ENCODE results near the gene ITPRID1.

ITPRID1 gene

DNA sequence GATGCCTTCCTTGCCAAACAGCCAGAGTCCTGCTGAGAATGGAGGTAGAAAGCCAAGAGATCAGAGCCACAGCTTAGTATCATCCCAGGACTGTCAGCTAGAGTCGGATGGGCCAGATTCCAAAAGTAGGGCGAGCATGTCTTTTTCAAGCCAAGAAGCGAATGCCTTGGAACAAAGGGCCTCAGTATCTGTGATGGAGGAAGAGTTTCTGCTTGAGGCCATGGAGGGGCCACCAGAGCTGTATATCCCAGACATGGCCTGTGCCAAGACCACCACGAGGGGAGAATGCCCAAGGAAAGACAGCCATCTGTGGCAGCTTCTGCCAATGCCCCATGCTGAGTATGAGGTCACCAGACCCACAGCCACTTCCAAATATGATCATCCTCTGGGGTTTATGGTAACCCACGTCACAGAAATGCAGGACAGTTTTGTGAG, 128.8 kb downstream of the ITPRID1 start:
- DNase-seq: no peak

DNA sequence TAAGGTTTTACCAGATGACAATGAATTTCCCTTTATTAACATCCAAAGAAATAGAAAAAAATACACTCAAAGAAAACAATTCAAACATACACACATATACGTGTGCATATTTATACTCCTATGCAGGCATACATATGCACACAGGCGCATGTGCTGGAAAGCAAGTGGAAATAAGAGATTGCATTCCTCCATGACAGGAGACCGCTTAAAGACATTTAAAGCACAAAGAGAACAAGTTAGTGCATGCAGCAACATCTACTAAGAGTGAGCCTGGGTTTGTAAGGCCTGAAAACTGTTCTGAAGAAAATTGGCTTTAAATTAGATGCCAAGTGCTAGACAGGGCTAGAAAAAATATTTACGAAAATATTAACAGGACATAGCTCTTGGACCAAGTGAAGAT, 133.1 kb downstream of the ITPRID1 start:
- no peak for DNase-seq

DNA sequence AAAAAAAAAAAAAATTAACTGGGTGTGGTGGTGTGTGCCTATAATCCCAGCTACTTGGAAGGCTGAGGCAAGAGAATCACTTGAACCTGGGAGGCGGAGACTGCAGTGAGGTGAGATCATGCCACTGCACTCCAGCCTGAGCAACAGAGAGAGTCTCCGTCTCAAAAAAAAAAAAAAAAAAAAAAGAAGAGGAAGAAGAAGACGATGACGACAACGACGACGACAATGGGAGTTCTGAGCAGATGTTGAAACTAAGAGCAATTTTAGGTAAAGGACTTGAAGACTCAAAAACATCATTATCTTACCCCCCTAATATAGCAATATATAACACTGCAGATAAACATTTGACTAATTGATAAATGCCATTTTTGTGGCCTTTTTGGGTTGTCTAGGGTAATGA, 133.6 kb downstream of the ITPRID1 start:
- DNase-seq: no peak

DNA sequence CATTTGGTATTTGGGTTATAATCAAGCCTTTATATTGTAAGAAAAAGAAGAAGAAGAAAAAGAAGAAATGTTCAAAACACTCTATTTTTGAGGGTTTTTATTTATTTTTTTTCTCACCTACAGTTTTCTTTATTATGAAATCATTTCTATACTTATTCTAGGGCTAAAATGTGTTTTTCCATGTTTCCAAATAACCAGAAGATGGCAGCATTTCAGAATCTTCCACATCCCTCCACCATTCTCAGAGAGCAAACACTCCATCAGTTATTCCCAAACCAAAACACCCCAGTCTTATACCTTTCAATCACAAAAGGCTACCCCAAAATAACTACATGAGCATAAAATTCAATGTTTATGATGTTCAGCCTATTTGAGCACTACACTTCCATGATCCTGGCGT, 134.4 kb downstream of the ITPRID1 start:
- DNase-seq: no peak

DNA sequence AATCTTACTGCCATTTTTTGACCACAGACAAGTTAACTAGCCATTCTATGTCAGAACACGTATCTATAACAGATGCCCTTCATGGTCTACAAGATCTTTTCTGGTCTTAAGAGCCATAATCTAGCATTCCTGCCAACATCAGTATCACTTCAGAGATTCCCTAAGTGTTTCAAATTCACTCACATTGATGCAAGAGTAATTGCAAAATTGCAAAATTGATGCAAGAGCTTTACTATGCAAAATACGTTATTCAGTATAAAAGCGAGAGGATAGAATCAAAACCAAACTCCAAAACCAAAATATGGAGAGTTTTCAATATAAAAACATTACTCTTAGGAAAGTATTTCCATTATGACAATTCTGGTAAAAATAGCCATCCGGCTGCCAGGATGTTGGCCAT, 135.0 kb downstream of the ITPRID1 start:
- DNase-seq: no peak

DNA sequence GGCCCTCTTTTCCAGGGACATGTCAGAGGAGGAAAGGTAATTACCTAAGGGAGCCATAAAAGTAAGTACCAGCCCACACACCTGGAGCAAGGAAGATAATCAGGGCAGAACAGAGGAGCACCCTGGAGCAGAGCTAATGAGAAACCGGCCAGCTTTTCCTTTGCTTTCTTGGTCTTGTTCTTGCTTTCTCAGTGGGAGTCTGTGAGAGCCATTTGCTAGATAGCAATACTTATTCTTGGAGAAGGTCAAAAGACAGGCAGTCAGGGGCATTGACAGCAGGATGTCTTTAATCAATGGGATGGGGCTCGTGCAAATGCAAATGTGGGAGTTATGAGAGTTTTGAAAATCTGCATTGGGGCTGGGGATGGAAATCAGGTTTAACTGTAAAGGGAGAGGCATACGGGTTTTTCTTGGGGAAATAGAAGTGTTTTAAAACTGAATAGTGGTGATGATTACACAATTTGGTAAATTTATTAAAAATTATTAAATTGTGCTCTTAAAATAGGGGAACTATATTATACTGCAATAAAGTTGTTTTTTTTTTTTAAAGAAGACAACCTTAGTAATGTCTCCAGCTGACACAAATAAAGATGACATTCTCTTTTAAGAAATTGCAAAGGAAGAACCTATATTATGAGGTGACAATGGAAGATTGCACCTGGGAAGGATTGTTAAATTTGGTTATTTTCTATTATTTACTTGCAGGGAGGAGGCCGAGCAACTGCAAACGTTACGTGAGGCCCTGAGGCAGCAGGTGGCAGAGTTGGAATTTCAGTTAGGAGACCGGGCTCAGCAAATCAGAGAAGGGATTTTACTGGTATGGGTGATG, 137.6 kb downstream of the ITPRID1 start:
- DNase-seq: no peak

DNA sequence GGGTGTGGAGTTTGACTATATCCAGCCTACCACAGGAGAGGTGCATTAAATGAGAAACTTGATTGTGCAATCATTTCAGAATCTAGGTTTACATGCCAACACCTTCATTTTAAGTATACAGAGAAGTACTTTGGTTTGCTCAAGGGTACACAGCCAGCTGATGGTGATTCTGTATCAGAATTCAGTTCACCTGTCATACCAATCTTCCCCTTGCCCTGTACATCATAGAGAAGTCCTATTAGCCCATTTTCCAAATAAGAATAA, 138.1 kb downstream of the ITPRID1 start:
- no peak for DNase-seq

DNA sequence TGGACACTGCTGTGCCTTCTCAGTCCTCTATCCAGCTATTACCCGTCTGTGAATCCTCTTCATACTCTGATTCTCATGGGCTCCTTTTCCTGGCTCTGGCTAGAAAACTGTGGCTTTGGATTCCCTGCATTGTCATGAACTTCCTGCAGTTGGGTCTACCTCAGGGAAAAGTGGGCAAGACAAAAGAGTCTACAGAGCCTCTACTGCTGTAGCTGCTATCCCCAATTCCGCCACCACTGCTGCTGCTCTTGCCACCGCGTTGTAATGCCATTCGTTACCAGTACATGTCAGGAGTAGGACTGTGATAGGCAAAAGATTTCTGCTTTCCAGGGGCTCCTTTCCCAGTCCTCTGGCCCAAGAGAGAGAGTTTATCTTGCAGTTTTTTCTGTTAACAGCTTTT, 149.2 kb downstream of the ITPRID1 start:
- no peak for DNase-seq

DNA sequence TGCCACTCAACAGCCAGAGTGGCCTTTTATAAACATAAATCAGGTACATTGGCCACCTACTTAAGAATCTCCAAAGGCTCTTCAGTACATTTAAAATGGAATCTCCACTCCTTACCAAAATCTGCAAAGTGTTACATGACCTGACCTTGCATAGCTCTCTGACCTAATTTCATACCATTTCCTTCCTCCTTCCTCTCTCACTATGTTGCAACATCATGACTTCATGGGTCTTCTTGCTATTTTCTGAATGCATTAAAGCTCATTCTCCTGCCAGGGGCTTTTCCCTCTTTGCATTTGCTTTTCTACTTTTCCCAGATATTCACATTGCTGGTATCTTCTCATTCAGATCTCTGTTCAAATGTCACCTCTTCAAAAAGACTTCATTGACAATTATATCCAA, 151.0 kb downstream of the ITPRID1 start:
- DNase-seq: no peak

DNA sequence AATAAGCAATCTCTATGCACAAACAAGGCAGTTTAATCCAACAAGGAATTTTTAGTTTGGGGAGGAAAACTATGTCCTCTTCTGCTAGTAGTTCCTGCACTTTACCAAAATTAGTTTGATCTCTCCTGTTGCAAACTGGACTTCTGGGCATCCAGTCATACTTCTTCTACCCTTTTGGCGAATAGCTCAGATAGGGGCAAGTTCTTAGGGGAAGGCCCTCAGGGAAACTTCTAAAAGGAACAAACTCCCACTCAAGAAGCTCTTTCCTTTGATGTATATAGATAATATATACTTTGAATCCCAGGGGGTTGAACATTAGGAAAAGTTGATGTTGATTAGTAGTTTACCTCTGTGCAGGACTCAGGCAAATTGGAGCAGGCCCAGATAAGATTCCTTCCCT, 151.7 kb downstream of the ITPRID1 start:
- no peak for DNase-seq

DNA sequence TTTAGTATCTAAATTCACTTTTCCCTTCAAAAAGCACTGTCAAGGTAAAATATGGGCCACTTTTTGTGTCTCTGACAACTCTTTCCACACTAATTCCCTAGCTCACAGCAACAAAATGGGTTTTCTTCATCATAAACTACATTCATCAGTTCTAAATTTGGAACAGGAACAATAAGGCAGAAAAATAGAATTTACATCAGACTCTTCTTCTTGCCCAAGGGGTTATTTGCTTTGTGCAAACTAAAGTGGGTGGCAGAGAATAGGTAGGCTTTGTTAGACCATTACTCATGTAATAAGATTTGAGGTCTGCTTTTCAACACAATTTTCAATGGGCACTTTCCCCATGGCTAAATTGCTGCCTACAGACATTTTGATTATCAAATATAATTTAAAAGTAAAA, 155.6 kb downstream of the ITPRID1 start:
- no peak for DNase-seq

DNA sequence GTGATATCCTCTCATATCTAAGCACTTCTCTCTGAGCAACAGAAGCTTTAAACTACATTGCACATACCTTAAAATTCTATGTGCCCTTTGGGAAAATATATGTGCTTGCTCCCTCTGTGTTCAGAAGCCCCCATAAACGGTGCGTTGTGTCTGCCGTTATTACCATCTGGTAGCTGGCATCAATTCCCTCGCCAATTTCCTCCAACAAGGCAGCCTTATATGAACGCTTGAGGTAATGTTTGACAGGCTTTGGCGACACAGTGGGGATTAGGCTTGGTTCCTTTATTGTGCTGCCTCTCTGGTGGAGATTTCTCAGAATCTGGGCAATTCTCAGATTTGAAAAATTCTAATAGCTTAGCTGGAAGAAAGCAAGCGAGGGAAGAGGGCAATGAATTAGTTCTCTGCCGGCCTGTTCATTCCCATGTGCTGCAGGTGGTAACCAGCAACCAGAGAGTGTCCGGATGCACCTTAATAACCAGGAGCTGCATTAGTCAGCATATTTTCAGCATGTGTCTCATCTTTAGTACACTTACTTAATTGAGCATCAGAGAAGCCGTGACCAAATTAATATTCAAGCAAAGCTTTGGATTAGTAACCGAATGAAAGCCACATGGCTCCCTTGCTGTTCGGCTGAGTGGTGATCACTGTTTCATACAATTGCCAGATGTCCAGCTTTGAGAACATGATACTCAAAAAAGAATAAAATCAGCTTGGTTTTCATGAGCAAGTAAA, 165.8 kb downstream of the ITPRID1 start:
- no peak for DNase-seq

DNA sequence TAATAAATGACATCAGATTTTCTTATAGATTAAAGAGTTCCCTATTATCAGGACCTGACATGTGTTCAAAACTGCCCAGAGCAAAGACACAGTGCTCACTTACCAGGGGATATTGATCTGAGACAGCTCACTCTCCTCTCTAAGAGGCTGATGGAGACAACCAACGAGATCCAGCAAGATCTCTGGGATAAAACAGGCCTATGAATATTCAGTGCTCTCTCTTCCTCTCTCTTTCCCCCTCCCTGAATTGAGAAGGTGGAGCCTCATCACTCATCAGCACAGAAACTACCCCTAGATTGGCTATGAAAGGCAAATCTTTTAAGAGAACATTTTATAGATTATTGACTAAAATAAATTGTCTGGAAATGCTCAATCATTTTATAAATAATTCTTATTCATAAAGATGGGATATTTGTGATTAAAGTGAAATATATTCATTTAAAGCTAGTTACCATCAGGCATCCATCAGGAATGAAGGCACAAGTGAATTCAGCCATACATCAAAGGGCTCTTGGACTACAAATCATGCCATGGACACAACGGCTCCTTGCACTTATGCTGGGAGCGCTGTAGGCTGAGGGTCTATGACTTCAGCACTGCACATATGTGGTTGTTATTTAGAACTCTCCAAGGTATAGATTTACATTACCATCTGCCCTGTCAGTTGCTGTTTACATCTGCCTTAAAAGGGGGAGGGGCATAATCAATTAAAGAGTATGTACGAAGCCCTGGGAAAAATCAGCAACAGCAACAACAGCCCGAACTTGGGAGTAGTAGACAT, 169.7 kb downstream of the ITPRID1 start:
- no peak for DNase-seq

DNA sequence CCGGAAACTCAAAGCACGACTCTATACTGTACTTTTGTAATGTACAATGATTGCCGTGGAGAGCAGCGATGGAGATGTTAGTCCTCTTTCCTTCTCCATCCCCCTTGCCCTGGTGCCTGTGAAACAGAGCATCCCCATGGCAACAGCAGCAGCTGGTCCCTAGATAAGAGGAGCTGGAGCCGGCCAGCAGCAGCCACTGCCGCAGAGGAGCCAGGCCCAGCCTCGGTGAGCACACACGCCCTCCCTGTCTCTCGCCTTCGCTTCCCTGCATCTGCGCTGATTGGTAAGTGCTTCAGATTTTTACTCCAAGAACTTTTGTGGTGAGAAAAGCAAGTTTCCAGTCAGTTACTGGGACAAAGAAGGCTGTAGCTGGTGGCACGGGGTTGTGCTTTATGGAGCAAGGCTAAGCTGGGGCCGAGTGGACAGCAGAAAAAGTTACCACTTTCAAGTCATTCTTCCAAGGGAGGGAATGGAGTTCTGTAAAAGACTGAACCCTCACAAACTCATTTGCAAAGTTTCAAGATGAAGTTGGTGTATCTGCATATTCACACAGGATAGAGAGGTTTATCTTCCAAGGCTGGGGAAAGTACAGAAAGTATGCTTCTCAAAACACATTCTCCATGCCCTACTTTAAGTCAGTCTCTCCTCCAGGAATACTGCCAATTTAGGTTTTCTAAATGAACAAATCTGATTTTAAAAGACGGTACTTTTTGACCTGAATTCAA, 173.3 kb downstream of the ITPRID1 start, which contains the start of gene PPP1R17:
Gene PPP1R17 (plus strand): TSS at position 192 of the 725 bp plus-strand sequence. CDS start 5,227 bp downstream, outside the sequence.
- no peak for DNase-seq

DNA sequence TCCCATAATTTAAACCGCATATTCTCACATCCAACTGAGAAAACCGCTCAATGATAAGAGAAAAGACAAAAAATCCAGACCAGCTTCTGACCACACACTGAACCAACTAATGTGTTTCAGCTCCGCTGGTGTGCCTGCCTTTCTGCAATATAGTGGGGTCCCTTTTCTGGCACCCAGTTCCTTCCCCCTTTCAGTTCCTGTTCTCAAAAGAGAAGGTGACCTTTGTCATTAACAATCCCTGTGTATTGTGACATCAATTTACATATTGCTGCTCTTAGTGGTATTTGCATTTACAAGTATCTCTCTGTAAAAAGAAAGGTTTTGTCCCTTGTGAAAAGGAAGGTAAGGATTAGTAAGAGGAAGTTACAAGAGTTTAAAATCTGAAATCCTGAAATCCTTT, 174.5 kb downstream of the ITPRID1 start:
- DNase-seq: no peak

DNA sequence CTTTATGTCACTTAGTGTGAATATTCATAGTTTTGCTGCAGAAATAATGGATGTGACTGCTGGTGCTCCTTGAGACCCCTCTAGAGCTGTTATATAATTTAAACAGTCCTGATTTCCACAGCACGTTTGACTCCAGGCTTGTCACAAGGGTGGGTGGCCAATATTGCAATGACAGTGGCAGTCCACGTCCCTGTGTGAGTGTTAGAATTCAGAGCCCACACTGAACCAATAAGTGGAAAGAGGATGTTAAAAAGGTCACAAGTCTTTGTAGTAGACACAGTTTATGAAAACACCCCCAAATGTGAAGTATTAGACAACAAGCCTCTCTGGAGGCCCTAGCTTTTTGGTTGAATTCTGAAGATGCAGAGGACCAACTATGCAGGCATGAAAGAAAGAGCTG, 175.1 kb downstream of the ITPRID1 start:
- DNase-seq: no peak

DNA sequence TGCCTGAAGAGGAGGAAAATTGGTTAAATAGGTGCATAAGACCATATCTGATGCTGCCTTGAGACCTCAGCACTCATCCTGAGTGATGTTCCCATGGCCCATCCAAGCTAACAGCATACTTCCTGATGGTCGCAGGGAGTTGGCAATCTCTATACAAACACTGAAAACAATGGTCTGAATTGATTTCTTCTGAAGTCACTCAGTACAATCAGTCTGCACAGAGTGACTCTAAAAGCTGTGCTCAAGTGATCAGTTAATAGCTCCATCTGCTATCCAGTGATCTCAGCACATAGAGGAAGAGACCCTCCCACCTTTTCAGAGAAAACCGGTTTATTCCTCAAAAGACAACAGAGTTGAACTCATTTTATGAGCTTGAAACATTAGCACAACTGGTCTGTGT, 177.0 kb downstream of the ITPRID1 start:
- DNase-seq: no peak

DNA sequence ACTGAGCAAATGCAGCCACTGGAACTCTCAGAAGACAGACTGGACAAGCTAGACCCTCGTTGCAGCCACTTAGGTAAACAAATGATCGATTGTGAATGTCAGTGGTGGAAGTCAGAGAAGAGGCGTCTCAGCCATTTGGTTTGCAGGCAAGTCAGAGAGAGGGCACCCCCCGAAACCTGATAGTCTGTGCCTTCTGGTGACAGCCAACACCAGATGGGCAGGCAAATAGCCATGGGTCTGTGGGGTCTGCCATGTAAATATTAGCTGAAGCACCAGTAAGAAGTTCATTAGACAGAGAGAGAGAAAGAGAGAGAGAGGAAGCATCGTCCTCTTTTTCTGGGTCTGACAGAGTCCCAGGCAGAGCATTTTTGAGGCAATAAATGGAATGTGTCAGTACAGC, 178.6 kb downstream of the ITPRID1 start:
- DNase-seq: no peak

DNA sequence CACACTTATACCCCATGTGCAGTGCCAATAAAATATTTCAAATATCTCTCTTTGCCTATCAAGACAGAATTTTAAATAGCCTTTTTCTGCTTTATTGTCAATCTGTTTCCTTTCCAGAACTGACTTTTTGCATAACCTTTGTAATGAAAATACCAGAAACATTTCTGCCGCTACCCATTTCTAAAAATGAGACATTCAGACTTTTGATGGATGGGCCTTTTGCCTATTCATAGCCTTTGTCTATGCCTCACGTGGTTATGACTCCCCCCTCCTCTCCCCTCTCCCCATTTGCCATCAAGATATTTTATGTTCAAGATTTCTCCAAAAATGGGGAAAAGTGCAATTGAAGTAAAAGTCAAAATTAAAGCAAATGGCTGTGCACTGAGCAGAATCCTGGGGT, 179.0 kb downstream of the ITPRID1 start:
- DNase-seq: no peak

DNA sequence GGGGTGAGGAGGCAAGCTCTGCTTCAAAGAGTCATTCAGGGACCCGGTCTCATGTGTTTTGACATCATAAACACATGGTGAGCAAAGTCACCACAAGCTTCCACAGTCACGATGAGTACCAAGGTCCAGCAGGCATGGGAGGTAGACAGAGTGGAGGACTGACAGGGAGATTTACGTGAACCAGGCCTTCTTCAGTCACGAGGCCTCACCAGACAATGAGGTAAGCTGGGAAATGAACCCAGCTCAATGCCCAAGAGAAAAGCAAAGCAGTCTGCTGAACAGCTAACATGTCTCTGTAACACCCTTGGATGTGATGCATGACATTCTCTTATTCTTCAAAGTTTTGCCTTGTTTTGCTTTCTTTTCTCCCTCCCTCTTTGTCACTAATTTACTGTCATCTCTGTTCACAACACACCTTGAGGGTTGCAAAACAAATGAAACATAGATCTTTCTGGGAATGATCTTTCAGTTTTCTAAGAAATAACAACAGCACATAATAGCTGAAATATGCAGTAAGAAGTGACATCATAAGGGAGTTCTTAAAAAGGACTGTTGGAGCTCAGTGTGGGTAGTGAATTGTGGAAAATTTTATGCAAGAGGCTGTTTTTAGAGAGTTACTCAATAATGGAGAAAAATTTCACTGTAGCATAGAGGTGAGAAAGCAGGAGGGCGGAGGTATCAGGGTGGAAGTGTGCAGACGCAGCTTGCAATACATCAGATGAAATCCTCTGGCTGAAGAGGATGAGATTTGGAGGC, 182.1 kb downstream of the ITPRID1 start:
- DNase-seq: no peak

DNA sequence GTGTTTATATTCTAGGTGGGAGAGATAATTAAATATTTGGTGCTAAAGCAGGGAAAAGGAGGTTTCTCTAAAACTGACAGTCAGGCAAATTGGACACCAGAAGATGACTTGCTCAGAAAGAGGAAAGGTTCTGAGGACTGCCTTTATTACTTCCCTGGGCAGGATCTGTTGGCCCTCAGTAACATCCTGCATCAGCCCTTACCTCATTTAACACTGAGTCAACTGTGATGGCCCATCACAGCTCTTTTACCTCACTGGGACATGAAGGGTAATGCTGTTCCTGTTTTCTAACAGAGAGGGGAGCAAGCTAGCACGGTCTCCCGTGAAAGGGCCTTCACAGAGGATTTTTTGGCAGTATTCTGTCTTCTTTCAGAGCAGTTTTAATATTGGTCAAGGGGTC, 185.2 kb downstream of the ITPRID1 start:
- DNase-seq: no peak

DNA sequence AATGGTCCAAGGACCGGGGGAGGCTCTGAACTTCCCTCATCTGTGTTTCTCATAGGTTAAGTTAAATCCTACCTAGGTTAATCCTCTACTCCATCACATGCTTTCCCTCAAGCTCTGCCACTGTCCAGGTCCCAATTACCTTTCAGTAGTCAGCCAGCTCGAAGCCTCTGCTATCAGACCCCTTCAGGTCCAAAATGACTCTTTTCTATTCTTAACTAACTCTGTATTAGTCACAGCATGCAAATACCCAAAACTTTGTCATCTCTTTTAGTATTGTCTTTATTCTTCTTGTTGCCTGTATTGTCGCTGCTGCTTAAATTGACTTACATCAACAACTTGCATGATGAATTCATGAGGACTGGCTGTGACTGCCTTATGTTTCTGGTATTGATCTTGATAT, 188.5 kb downstream of the ITPRID1 start:
- no peak for DNase-seq

All from NCI-H1930 (cell line).